Activated CD4-positive, alpha-beta T cell treated with anti-CD3 and anti-CD28 coated beads, Interleukin-2, amount 50 U/mL, for 1 hour (primary cell): ENCODE results near the gene KCNMA1.

Source experiments
- DNase-seq: peaks from one replicate; pipeline ENCODE4 v3.0.0-alpha.2; 2020

The KCNMA1 gene

GRCh38 chr10:76864922-76865321, 772.7 kb downstream of the KCNMA1 start:
- DNase-seq, result no peak

DNA sequence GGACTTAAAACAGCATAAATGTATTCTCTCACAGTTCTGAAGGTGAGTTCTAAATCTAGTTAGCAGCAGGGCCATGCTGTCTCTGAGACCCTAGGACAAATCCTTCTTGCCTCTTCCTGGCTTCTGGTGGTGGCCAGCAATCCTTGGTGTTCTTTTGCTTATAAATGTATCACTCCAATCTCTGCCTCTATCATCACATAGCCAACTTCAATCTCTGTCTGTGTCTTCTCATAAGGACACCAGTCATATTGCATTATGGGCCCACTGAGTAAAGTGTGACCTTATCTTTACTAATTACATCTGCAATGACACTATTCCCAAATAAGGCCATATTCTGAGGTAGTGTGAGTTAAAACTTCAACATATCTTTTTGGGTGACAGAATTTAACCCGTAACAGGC, 778.9 kb downstream of the KCNMA1 start:
- no peak for DNase-seq

GRCh38 chr10:76840802-76841201, 796.8 kb downstream of the KCNMA1 start:
- DNase-seq, result no peak

- DNase-seq, result no peak
These were observed 798.3 kb downstream of the KCNMA1 start for GRCh38 chr10:76839276-76839675.

GRCh38 chr10:76830218-76830617, 807.4 kb downstream of the KCNMA1 start:
- no peak for DNase-seq

DNA sequence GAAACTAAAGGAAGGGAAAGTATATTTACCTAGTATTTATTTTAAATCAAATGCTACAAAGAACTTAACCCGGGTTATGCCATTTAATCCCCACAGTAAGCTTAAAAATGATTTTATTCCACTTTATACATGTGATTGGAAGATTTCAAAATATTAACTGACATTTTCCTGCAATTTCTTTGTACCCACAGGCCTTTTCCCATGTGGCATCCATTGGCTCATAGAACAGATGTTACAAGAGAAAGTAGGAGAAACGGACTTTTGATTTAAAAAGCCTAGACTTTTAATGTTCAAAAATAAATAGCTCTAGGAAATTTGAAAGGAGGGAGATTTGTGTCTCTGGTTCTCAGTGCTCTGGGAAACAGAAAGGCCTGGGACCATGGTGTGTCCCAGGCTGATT, 807.9 kb downstream of the KCNMA1 start:
- no peak for DNase-seq
